Measurements from ENCODE around the gene GPER1. TPM values are rescaled to one million over a fixed set of nuclear protein-coding genes. Genes with fewer than 3 reads are reported as not detected.

GPER1 gene
- total RNA-seq, 2 donors from 2014 or later: 5.7 to 8.2 TPM

DNA sequence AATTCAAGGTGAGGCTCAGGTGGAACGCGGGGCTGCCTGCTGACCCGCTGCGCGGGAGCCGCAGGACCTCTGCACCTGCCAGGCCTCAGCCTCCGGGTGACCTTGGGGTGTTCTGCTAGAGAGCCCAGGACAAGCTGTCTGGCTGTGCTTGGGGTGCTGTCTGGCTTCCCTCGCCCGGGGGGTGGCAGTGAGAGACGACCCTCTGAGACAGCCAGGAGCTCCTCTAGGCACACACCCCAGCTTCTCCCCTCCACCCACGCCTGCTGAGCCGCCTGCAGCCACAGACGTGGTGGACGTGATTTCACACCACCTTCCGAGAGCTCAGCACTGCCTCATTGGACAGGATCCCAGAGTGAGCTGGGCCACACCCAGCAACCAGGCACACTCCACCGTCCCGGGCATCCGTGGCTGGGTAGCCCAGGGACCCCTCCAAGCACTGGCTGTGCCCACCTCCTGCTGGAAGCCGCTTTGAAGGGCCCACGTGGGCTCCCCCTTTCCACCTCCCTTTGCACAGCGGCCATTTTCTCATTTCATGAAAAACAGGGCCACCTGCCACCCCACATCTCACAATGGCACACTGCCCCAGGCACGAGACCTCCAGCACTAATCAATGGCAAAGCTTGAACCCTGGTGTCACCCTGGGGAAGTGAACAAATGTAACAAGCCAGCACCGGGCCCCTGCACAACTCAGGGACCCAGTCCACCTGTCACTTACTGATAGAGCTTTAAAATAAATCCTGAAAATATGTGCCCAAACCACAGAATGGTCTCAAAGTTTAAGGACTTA, 37.1 kb downstream of the GPER1 start:
- no peak overlapping the region for H3K9ac ChIP-seq (ENCODE audit: low read depth in 2 of 2, low read length in 2 of 2)

DNA sequence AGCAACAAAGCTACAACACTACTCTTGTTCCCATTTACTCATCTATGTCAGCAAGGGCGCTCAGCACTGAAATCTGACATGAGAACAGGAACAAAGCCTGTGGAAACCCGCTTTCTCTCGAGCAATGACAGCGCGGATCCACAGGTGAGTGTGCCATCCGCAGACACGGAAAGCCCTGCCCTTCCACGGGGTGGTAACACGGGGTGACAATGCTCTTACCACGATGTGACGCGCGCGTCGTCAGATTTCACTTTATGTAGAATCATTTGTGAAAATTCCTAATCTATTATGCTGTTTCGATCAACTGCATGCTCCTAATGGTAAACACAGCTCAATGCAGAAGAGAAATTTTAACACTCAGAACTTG, 37.7 kb downstream of the GPER1 start:
- Histone ChIP-seq H3K27ac (no peak overlapping the region), H3K4me3 (no peak overlapping the region), H3K9ac (ENCODE audit: low read depth in 2 of 2, low read length in 2 of 2) (no peak overlapping the region), H3K4me1 (no peaks in the 10 kb centered on the region), H3K27me3 (no peaks in the 10 kb centered on the region), H3K36me3 (no peaks in the 10 kb centered on the region), H3K9me3 (no peaks in the 10 kb centered on the region)
- no peak for DNase-seq
- intact Hi-C loops (cut with DNase I): no loop called here
- TF ChIP-seq, protein P1, sequence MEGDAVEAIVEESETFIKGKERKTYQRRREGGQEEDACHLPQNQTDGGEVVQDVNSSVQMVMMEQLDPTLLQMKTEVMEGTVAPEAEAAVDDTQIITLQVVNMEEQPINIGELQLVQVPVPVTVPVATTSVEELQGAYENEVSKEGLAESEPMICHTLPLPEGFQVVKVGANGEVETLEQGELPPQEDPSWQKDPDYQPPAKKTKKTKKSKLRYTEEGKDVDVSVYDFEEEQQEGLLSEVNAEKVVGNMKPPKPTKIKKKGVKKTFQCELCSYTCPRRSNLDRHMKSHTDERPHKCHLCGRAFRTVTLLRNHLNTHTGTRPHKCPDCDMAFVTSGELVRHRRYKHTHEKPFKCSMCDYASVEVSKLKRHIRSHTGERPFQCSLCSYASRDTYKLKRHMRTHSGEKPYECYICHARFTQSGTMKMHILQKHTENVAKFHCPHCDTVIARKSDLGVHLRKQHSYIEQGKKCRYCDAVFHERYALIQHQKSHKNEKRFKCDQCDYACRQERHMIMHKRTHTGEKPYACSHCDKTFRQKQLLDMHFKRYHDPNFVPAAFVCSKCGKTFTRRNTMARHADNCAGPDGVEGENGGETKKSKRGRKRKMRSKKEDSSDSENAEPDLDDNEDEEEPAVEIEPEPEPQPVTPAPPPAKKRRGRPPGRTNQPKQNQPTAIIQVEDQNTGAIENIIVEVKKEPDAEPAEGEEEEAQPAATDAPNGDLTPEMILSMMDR (IDR thresholded peaks at IDR 0.05): no peak

More for the DNA sequence above, 37.1 kb downstream of the GPER1 start:
- no peaks in the 10 kb centered on the region for H3K9me3 ChIP-seq
- H3K36me3 ChIP-seq: no peaks in the 10 kb centered on the region
- intact Hi-C loops (cut with DNase I): no loop called here
- H3K4me3 ChIP-seq: no peak overlapping the region
- H3K27ac ChIP-seq: no peak overlapping the region
- H3K27me3 ChIP-seq: no peaks in the 10 kb centered on the region
- TF ChIP-seq, protein P1 (IDR thresholded peaks at IDR 0.05): no peak
- H3K4me1 ChIP-seq: no peaks in the 10 kb centered on the region
- DNase-seq: no peak

DNA sequence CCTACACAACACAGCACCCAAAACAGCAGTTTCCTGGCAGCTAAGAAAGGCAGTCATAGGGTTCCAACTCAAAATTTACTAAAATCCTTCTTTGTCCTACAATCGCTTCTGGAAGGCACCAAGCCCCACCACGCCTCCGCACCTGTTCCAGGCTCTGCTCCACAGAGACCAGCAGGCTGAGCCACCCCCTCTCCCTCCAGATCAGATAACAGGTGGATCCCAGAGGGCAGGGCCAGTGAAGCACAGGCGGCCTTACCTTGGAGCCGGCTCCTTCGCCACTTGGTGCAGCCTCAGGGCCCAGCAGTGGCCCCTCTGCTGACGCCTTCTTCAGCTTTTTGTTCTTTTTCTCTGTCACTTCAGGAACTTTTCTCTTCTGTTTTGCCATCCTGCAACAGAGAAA, 39.1 kb downstream of the GPER1 start:
- H3K27ac ChIP-seq: no peak overlapping the region
- no peaks in the 10 kb centered on the region for H3K9me3 ChIP-seq
- no peaks in the 10 kb centered on the region for H3K36me3 ChIP-seq
- TF ChIP-seq, protein P1 (IDR thresholded peaks at IDR 0.05): no peak
- intact Hi-C loops (cut with DNase I): no loop called here
- no peaks in the 10 kb centered on the region for H3K4me1 ChIP-seq
- no peak for DNase-seq
- no peaks in the 10 kb centered on the region for H3K27me3 ChIP-seq
- H3K4me3 ChIP-seq: no peak overlapping the region
- H3K9ac ChIP-seq (ENCODE audit: low read depth in 2 of 2, low read length in 2 of 2): no peak overlapping the region

DNA sequence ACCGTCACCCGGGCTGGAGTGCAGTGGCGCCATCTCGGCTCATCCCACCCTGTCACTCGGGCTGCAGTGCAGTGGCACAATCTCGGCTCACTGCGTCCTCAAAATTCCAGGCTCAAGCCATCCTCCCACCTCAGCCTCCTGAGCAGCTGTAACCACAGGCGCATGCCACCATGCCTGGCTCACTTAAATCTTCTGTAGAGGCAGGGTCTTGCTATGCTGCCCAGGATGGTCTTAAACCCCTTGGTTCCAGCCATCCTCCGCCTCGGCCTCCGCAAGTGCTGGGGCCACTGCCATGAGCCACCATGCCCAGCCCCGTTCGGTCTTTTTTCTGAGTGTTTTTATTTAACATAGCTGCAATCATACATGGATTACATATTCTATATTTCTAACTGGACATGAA, 41.5 kb downstream of the GPER1 start:
- TF ChIP-seq, protein P1 (IDR thresholded peaks at IDR 0.05): no peak
- Histone ChIP-seq H3K27me3 (no peaks in the 10 kb centered on the region), H3K9me3 (no peaks in the 10 kb centered on the region), H3K9ac (ENCODE audit: low read depth in 2 of 2, low read length in 2 of 2) (no peak overlapping the region), H3K27ac (no peak overlapping the region), H3K4me1 (no peaks in the 10 kb centered on the region), H3K36me3 (no peaks in the 10 kb centered on the region), H3K4me3 (no peak overlapping the region)
- DNase-seq: no peak
- intact Hi-C loops (cut with DNase I): no loop called here

DNA sequence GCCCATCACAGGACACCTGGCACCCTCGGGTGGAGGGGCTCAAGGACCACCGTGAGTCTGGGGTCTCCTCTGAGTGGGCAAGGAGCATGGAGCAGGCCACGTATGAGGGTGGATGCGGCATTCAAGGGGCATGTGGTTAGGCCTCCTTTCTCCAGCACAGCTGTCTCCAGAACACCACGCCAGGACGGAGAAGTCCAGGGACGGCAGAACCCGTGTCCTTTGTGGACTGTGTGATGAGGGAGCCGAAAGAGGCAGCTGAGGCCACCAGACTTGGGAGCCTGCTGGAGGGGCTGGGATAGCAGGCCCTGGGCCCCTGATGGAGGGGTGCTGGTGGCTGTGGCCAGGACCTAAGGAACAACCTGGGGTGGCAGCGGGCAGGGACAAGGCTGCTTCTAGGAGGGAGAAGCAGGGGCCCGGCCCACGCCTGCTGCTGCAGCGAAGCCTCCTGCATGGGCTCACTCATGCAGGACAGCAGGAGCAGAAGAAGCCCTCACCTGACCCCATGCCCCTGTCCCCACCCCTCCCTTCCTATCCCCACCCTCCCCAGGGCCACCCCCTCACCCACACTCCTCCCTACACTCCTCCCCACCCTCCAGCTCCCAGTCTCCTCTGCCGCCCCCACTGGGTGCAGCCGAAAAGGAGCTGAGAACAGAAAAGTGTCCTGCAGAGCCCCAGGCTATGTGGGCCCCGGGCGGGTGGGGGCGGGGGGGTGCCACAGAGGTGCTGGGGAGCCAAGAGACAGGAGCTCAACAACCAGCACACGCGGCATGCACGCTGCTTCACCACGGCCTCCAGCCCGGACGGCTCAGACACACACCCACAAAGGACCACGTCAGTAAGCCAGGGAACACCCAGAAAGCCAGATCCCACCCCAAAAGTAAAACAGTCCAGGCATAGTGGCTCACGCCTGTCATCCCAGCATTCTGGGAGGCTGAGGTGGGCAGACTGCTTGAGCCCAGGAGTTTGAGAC, 42.4 kb downstream of the GPER1 start:
- Histone ChIP-seq H3K27ac (no peak overlapping the region), H3K4me3 (no peak overlapping the region), H3K9me3 (no peaks in the 10 kb centered on the region), H3K36me3 (no peaks in the 10 kb centered on the region), H3K4me1 (no peaks in the 10 kb centered on the region), H3K27me3 (no peaks in the 10 kb centered on the region), H3K9ac (ENCODE audit: low read depth in 2 of 2, low read length in 2 of 2) (no peak overlapping the region)
- intact Hi-C loops (cut with DNase I): no loop called here
- no peak for DNase-seq
- TF ChIP-seq, protein P1 (IDR thresholded peaks at IDR 0.05): no peak

All from colonic mucosa (tissue), 4 donors.